Limb (tissue), 2 donors: Measurements from ENCODE around the gene MIA2.
"Not testable (repeated sequence)": the region's sequence is repeated elsewhere in the genome, so short reads cannot be mapped to it uniquely, and the experiment has no call there.

Experiments used
- DNase-seq, 2 donors: peaks; one replicate each; pipeline ENCODE4 v3.0.0-alpha.2; 2016; ENCODE audit errors: extremely low spot score in 2 of 2

Gene MIA2

DNA sequence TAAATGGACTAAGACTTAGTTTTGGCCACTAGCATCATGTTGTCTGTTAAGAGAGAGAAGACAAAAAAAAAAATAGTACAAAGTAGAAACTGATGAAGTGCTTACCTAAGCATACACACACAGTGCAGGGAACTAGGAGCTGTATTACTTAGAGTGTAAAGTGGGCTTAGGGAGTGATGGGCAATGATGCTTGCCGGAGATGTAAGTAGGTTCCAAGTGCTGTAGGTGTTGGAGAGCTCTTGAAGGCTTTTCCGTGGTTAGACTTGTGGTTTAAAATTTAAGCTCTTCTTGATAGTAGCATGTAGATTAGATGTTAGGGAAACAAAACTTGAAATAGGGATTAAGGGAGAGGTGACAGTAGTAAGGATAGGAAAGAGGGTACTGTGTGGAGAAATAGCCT lies 34.7 kb downstream of the MIA2 start:
- DNase-seq = no peak

DNA sequence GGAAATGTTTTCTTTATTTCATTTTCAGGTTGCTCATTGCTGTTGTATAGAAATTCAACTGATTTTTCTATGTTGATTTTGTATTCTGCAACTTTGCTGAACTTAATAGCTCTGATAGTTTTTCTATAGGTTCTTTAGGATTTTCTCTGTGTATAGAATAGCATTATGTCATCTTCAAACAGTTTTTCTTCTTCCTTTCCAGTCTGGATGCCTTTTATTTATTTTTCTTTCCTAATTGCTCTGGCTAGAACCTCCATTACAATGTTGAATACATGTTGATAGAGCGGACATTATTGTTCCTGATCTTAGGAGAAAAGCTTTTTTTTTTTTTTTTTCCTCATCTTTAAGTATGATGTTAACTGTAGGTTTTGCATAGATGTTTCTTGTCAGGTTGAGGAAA lies 39.2 kb downstream of the MIA2 start:
- DNase-seq = no peak

DNA sequence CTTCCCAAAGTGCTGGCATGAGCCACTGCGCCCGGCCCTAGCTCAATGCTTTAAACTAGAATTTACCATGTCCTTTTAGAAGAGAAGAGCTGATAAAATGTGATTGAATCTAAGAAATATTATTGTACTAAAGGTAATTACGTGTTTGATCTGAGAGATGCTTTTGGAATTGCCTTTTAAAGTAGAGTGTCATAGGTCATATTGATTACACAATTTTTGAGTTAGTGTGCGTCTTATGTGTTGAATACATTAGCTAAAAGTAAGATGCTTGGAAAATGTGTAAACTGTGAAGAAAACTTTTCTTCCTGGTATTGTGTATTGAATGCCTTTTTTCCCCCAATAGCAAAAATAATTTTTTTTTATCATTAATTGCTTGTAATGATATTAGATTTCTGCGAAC lies 41.7 kb downstream of the MIA2 start:
- DNase-seq = no peak

DNA sequence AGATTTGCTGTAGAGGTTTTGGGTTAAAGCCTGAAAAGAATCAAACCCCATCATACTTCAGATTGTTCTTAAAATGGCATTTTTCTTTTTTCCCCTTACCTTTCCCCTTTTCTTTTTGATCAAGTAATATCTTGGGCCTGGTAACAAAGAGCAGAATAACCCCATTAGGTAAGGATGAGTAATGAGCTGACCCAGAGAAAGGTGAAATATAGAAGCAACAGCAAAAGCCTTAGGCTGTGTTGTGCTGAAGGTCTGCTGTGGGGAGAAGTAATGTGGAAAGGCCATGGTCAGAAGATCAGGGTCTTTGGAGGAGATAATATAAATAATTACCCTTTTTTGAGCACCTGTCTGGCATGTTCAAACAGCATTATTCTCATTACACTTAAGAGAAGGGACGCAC lies 42.3 kb downstream of the MIA2 start:
- no peak for DNase-seq

GRCh38 chr14:39276579-39277114 lies 42.9 kb downstream of the MIA2 start:
- DNase-seq = no peak

DNA sequence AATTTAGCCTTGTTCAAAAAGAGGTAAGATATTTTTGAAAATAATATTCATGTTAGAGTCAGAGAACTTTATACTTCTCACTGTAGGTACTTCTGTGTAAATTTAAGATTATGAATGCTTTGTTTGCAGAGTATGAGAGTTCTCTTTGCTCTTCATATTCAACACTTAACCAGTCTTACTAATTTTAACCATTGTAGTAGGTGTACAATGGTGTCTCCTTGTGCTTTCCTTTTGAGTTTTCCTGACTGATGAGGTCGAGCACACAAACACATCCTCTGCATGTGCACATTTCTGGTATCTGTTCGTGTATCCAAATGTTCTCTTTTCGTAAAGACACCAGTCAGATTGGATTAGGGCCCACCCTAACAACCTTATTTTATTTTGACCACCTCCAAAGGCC lies 45.8 kb downstream of the MIA2 start:
- DNase-seq = no peak

- DNase-seq = not testable (repeated sequence)
Observed at GRCh38 chr14:39280678-39281077, 47.0 kb downstream of the MIA2 start.

- DNase-seq = no peak
Observed at GRCh38 chr14:39289523-39289922, 55.8 kb downstream of the MIA2 start.

DNA sequence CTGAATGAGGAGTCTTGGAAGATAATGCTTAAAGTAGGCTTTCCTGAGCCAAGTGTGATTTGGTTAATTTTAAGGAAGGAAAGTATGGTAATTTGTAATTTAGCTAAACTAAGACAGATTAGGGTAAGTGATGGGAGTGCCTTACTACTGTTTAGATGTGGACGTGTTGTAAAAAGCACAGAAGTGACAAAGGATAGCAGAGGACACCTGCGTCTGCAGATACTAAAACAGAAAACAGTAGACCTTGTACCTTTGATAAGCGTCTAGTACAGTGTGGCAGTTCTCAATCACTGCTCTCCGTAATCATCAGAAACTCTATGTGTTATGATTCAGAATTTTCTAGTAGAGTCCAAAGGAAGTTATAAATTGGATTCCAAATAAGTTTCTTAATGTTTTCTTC lies 58.0 kb downstream of the MIA2 start:
- no peak for DNase-seq

DNA sequence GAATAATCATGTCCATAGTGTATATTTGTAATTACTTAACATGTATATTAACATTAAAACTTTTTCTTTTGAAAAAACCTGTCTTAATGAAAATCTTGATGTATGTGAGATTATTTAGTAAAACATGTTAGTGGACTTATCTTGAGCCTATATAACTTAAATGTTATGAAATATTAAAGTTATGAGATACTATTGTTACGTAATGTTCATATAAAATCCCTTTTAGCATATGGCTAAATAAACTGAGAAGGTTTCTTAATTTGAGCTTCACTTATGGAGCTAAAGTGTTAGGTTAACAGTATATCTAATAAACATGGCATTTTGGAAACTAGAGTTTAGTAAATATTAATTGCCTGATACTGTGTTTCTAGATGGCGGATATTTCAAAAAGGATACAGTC lies 59.9 kb downstream of the MIA2 start:
- no peak for DNase-seq

DNA sequence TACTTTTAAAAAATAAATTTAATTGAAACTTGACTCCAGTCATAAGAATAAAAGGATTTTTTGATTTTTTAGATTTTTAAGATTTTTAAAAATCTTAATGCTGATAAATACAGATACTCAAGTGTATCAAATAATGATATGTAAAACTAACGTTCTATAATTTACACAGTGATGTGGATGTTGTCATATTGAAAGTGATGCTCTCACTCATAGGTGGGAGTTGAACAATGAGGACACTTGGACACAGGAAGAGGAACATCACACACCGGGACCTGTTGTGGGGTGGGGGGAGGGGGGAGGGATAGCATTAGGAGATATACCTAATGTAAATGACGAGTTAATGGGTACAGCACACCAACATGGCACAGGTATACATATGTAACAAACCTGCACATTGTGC lies 66.7 kb downstream of the MIA2 start:
- not testable (repeated sequence) for DNase-seq

GRCh38 chr14:39302124-39302810 lies 68.6 kb downstream of the MIA2 start:
- DNase-seq = no peak

- no peak for DNase-seq
Observed at GRCh38 chr14:39303115-39303514, 69.4 kb downstream of the MIA2 start.

DNA sequence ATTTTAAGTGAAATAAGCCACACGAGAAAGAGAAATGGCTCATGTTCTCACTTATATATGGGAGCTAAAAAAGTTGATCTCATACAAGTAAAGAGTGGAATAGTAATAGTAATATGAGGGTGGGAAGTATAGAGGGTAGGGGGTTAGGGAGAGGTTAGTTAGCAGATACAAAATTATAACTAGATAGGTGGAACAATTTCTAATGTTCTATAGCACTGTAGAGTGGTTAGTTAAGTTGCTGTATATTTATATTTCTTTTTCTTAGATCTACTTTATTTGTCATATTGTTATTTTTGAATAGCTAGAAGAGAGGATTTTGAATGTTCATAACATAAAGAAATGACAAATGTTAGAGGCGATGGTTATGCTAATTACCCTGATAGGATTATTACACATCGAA lies 74.1 kb downstream of the MIA2 start:
- DNase-seq = no peak

DNA sequence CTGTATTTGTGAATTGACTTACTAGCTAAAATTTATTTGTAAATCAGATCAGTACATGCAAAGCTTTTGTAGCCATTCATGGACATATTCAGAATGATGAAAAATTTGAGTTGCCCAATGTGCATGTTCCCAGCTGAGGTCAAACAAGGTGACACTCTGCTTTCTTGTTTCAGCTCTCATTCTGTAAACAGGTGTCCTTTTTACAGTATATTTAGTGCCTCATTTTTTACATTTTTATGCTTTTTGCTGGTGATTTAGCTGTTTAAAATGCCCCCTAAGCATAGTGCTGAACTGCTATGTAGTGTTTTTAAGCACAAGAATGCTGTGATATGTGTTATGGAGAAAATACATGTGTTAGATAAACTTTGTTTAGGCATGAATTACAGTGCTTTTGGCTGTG lies 76.3 kb downstream of the MIA2 start:
- no peak for DNase-seq

- DNase-seq = no peak
Observed at GRCh38 chr14:39315859-39316444, 82.2 kb downstream of the MIA2 start.

- no peak for DNase-seq
Observed at GRCh38 chr14:39316830-39317553, 83.3 kb downstream of the MIA2 start.

GRCh38 chr14:39318574-39318973 lies 84.9 kb downstream of the MIA2 start:
- DNase-seq = no peak

DNA sequence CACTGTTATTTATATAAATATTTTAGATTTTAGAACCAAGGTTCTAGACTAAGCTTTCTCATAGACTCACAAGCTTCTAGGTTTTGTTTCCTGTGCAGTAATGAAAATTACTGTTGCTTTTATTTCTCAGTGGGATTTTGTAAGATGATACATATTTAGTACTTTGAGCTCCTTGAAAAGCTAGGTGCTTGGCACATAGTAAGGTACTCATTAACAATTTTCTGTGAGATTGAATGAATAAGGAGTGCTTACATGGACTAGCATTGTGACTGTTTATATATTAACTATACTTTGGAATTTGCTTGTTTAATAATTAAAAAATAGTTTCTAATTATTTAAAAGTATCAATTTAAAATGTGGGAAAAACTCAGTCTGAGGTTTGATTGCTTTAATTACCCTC lies 85.7 kb downstream of the MIA2 start:
- no peak for DNase-seq

DNA sequence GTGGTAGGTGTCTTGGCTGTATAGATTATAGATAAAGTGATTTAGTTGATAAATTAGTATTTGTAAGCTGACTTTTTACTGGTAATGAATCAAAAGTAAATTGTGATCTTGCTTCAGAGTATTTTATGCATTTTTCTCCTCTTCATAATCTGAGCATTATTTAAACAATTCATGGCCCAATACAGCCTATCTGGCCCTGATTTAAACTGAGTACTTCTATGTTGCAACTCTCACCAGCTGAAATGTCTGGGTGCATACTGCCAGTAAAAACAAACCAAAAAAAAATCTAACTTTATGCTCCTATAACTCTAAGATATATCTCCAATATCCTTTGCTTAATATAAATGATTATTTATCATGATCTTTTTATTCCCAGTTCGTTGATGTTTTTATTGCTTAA lies 86.6 kb downstream of the MIA2 start:
- DNase-seq = no peak

GRCh38 chr14:39322807-39323206 lies 89.1 kb downstream of the MIA2 start:
- no peak for DNase-seq

- no peak for DNase-seq
Observed at GRCh38 chr14:39324097-39324496, 90.4 kb downstream of the MIA2 start.

DNA sequence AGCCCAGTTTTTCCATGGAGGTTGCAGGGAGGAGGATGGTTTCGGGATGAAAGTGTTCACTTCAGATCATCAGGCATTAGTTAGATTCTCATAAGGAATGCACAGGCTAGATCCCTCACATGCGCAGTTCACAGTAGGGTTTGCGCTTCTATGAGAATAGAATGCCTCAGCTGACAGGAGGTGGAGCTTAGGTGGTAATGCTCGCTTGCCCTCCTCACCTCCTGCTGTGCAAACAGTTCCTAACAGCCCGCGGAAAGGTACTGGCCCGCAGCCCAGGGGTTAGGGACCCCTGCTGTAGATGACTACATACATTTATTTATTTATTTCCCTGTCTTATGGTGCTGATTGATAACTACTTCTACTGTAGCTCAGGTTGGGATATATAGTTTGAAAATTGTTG lies 105.3 kb downstream of the MIA2 start:
- DNase-seq = no peak
